Stimulated activated CD8-positive, alpha-beta memory T cell treated with anti-CD3 and anti-CD28 coated beads, Interleukin-4, amount 100 ng/mL, for 4 hours (primary cell): ENCODE results near the gene FSCN2.

Experiments
- DNase-seq, 2 donors: peaks; one replicate each; pipeline ENCODE4 v3.0.0-alpha.2; 2020; ENCODE audit warnings: low read depth in 2 of 2, low spot score in 1 of 2

Gene FSCN2

DNA sequence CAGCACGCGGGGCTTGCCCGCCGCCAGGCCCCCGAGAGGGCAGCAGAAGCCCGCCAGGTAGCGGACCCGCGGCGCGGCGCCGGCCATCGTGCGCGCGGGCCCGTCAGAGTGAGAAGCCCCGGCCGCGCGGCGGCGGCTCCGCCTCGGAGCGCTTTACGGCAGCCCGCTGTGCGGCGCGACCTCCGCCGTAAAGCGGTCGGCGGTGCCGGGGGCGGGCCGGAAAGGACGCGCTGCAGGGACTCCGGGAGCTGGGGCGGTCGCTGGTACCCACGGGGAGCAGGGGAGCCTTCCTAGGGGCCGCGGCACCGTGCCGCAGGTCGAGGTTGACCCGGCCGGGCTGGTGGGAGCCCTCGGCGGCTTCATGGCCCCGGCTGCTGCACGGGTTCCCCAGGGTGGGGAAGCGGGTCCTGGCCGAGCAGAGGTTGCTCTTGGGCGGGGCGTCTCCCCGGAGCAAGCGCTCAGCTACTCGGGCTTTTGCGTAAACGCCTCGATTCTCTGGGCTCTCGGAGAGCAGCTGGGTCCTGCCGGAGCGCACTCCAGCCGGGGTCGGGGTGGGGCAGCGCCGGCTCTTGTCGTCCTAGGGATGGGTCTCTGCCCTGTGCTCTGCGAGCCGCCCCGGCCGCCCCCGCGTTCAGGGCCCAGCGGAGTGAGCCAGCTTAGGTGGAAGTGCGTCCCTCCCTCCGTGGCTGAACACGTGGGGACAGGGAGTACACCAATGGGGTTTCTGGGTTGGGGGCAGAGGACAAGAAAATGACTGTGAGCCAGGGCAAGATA, 24.3 kb downstream of the FSCN2 start, which contains the start of gene FAAP100:
Gene FAAP100 (minus strand): TSS at position 110 of the 774 bp plus-strand sequence. CDS start 23 bp downstream, at position 87.
- peak; percentile 44 to 61 for DNase-seq

- peak; percentile 29 to 57 for DNase-seq
Observed at GRCh38 chr17:81553018-81553615, 24.9 kb downstream of the FSCN2 start.

DNA sequence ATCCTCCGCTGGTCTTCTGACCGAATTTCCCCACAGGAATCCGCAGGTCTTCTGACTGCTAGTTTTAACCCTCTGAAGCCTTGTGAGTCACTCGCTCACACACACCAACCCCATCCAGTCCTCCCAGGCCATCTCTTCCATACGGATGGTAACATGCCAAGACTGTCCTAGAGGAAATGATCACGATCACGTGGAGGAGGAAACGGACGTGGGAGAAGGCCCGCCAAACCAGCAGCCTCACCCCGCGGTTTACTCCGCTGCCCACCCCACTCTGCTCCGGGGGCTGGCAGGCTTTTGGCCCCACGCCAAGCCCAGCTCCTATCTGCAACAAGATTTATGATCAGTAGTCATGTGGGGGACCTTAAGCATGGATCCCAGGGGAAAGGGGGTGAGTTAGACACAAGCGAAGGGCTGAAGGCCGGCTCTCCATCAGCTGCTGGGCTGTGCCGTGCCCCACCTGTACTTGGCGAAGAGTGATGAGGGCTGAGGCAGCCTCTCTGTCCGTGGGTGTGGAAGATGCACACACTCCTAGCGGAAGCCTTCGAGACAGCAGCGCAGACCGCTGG, 25.5 kb downstream of the FSCN2 start:
- no peak for DNase-seq

DNA sequence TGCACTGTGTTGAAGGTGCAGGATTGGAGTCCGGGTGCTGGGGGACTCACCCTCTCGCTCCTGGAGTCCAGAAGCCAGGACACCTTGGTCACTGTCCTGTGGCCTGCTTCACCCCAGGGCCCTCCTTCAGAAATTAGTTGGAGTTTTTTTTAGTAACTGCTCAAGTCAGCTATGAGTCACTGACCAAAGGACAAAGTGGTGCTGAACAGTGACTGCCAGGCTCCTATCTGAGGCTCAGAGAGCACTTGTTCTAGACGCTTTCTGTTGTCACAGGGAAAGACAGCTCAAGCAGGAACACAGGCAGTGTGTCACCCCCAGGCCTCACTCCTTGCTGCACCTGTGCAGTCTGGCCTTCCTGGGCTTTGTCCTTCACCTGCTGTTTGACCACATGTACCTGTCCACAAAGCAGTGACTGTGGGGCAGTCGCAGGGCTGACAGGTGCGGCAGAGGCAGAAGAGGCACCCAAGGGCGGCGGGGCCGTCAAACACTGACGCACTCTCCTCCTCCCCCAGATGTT, 28.1 kb downstream of the FSCN2 start:
- DNase-seq, result no peak

DNA sequence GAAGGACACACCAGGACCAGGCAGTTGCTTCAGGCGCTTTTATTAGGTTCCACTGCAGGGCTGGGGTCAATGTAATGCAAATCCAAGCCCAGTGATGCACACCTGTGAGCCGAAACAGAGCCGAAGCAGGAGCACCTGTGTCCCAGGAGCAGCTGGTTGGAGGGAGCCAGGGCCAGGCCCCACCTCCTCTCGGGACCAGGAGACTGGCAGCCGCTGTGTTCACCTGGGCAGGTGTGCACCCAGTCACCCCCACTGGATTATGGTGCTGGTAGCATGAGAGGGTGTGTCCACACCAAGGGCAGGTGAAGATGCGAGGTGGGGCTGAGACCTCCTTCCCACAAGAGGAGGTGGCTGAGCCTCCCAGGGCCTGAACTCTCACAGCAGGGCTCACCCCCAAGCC, 28.7 kb downstream of the FSCN2 start:
- no peak for DNase-seq

- no peak for DNase-seq
Observed at GRCh38 chr17:81557276-81558114, 29.3 kb downstream of the FSCN2 start.

DNA sequence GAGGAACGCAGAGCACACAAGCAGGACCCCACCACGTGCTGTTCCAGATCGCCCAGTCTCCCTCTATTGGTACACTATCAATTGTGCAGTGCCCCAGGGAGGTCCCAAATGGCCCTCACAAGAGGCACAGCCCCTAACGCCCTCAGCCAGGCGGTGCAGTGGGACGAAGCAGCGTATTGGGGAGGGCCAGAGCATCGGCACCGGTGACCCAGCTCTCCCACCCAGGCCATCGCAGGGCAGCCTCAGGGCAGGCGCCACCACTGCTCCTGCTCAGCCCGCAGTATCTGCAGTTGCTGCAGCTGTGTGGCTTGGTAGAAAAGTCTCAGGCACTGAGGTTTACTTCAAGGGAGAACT, 29.9 kb downstream of the FSCN2 start:
- no peak for DNase-seq

DNA sequence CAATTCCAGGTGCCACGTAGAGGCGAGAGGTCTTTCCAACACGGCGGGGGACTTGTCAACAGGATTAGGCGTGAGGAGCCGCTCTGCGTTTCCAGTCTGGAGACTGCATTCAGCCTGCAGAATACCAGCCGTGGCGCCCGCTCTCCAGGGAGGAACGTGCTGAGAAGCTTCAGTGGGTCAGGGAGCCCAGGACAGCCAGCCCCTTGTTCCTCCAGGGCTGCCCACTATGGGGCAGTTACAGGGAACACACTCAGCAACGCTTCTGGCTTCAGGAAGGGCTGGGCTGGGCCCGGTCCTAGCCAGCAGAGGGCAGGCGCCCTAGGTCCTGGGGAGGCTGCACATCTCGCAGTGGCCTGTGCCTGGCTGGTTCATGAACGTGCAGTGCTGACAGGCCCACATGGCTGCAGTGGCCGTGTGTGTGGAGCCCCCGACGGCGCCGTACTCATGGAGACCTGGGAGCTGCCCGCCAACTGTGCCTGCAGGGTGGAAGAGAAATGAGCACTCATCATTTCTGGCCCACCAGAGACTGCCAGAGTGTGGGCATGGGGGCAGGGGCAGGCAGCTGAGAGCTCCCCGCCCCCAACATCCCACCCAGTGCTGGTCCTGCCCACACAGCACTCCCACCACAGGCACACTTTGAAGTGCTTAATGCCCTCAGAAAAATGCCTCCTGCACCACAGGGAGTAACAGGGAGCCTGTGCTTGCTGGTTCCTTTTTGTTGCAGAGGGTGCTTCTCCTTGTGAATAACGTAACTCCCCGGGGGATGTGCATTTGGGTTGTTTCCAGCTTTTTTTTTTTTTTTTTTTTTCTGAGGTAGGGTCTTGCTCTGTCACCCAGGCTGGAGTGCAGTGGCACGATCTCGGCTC, 31.0 kb downstream of the FSCN2 start:
- DNase-seq, result no peak

DNA sequence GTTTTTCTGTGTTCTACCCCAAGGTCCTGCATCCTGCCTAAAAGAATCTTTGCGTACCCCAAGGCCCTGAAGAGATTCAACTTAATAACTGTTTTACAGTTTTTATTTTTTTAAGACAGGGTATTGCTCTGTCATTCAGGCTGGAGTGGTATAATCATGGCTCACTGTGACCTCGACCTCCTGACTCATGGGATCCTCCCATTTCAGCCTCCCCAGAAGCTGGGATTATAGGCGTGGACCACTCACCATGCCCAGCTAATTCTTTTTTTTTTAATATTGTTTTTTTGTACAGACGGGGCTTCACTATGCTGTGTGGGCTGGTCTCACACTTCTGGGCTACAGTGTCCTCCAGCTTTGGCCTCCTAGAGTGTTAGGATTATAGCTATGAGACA, 33.3 kb downstream of the FSCN2 start:
- no peak for DNase-seq

DNA sequence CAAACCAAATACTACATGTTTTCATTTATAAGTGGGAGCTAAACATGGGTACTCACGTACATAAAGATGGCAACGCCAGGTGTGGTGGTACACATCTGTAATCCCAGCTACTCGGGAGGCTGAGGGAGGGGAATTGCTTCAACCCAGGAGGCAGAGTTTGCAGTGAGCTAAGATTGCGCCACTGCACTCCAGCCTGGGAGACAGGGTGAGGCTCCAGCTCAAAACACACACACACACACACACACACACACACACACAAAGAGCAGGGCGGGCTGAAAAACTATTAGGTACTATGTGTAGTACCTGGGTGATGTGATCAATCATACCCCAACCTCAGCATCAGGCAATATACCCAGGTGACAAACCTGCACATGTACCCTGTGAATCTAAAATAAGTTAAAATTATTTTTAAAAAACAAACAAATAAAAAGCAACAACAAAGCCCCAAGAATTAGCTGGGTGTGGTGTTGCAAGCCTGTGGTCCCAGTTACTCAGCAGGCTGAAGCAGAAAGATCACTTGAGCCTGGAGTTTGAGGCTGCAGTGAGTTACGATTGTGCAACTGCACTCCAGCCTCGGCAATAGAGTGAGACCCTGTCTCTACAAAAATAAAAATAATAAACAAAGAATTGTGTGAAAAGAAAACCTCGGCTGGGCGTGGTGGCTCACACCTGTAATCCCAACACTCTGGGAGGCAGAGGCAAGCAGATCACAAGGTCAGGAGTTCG, 35.8 kb downstream of the FSCN2 start:
- no peak for DNase-seq

DNA sequence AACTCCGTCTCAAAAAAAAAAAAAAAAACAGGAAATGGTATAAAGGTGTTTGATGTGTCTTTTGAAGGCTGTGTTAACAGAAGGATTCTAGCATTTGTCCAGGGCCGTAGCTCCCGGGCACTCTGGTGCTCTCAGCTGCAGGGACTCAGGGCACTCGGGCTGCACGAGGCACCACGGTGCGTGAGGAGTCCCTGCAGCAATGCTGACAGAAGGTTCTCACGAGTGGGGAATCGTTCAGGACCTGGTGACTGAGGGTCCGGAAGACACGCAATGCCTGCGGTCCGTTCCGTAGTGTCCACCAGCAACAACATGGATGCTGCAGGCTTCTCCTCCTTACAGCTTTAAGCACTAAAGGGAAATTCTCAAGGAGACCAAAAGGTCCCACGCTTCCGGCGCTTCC, 36.6 kb downstream of the FSCN2 start:
- no peak for DNase-seq

DNA sequence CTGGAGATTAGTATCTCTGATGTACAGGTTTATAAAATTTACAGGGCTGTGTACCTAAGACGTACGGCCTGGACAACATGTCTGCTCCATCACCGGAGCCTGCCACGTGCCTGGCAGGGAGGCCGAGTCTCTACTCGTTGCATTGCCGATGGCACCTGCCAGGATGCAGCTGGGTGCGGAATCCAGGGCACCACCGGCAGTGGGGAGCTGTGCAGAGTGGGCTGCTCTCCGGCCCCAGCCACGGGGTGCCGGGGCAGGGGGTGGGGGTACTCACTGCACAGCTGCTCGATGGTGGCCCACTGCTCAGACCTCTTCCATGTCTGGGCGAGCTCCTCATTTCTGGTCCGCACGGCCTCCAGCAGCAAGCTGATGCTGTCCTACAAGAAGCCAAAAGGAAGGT, 37.1 kb downstream of the FSCN2 start:
- no peak for DNase-seq

GRCh38 chr17:81566461-81567126, 38.4 kb downstream of the FSCN2 start:
- DNase-seq, result no peak

DNA sequence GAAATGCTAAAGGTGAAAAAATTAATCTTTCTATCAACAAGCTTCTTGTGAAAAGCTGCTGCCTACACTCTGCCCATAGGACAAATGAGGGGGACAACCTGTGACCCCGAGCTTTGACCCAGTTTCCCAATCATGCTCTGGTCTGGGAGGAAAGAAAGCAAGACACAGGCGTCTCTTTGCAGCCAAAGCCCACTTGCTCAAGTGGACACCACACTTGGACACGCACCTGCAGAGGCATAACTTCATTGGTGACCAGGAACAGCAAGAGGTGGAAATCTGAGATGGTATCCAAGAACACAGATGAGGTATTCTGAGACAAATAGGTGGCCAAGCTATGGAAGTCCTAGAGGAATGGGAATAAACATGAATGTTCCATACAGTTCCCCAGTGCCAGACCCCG, 39.0 kb downstream of the FSCN2 start:
- DNase-seq, result no peak

DNA sequence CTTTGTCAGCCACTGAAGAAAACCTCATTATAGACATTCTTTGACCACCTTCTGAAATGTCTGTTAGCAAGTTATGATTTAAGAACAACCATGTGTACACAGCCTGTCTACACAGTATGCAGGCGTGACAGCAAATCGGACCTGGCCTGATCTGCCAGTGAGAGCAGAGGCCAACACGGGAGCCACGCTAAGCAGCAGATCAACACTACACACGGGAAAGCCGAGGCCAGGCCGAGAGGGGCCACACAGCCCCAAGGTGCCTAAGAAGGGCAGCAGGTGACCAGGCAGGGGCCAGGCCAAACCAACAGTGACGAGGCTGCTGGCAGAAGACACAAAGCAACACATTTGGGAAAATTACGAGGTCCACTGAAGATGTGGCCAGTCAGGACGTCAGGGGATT, 40.2 kb downstream of the FSCN2 start:
- no peak for DNase-seq

GRCh38 chr17:81569986-81570514, 41.9 kb downstream of the FSCN2 start:
- no peak for DNase-seq

DNA sequence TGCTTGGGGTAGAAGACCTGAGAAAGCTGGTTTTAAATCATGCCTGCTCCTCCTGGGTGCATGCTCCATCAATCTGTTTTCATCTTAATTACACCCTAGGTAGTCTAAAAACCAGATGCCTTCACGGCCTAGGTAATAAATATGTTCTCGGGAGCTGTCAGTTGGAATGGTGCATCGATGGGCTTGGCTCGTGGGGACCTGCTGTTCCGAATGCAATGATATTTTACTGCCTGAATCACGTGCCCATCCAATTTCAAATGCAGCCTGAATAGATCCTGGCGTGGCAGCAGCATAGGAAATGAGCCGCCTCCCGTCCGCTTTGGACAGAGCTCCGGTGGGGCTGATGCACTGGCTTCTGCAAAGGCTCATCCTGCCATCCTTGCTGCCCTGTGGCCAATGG, 42.8 kb downstream of the FSCN2 start:
- DNase-seq, result no peak

GRCh38 chr17:81572563-81573168, 44.5 kb downstream of the FSCN2 start:
- no peak for DNase-seq
